GM12874 (cell line): ENCODE data around the gene GPR179.

ENCODE experiments used
- CTCF ChIP-seq: IDR thresholded peaks from 2 replicates; pipeline ENCODE4 v1.5.1; 2011; ENCODE audit warnings: low read depth, mild to moderate bottlenecking, control low read depth, low read length, moderate library complexity; ENCODE audit not compliant: insufficient read depth

The GPR179 gene

GRCh38 chr17:38339891-38340290 lies 3.9 kb downstream of the GPR179 start:
- no peak for TF ChIP-seq CTCF

- TF ChIP-seq CTCF = no peak
Measured at GRCh38 chr17:38338535-38338934, 5.2 kb downstream of the GPR179 start.

- no peak for TF ChIP-seq CTCF
Measured at GRCh38 chr17:38338053-38338452, 5.7 kb downstream of the GPR179 start.

- no peak for TF ChIP-seq CTCF
Measured at GRCh38 chr17:38336838-38337237, 6.9 kb downstream of the GPR179 start.

GRCh38 chr17:38334480-38335364 lies 9.0 kb downstream of the GPR179 start:
- no peak for TF ChIP-seq CTCF

- peak; percentile 81 for TF ChIP-seq CTCF
Measured at GRCh38 chr17:38333635-38334295, 10.0 kb downstream of the GPR179 start.

- TF ChIP-seq CTCF = no peak
Measured at GRCh38 chr17:38332735-38333134, 11.0 kb downstream of the GPR179 start.
